ENCODE results near the gene RNASEH2B.

Gene RNASEH2B

GRCh38 chr13:50942630-50943311, 33.2 kb downstream of the RNASEH2B start:
- DNase-seq, result no peak

- DNase-seq, result no peak
These were observed 36.1 kb downstream of the RNASEH2B start for GRCh38 chr13:50945669-50946068.

- no peak for DNase-seq
These were observed 39.0 kb downstream of the RNASEH2B start for GRCh38 chr13:50948601-50949000.

GRCh38 chr13:50950849-50951248, 41.3 kb downstream of the RNASEH2B start:
- no peak for DNase-seq

- DNase-seq, result no peak
These were observed 41.8 kb downstream of the RNASEH2B start for GRCh38 chr13:50951366-50951765.

GRCh38 chr13:50955241-50955640, 45.6 kb downstream of the RNASEH2B start:
- no peak for DNase-seq

- DNase-seq, result no peak
These were observed 46.2 kb downstream of the RNASEH2B start for GRCh38 chr13:50955798-50956197.

GRCh38 chr13:50957620-50958019, 48.0 kb downstream of the RNASEH2B start:
- DNase-seq, result no peak

- DNase-seq, result no peak
These were observed 60.1 kb downstream of the RNASEH2B start for GRCh38 chr13:50969691-50970090.

- no peak for DNase-seq
These were observed 61.4 kb downstream of the RNASEH2B start for GRCh38 chr13:50970956-50971355.

GRCh38 chr13:50974268-50974667, 64.7 kb downstream of the RNASEH2B start:
- no peak for DNase-seq

GRCh38 chr13:50979187-50979586, 69.6 kb downstream of the RNASEH2B start:
- DNase-seq, result no peak

GRCh38 chr13:50981686-50982085, 72.1 kb downstream of the RNASEH2B start:
- no peak for DNase-seq

- DNase-seq, result no peak
These were observed 79.9 kb downstream of the RNASEH2B start for GRCh38 chr13:50989476-50989875.

GRCh38 chr13:50990065-50990817, 80.7 kb downstream of the RNASEH2B start:
- no peak for DNase-seq

GRCh38 chr13:50990818-50991506, 81.4 kb downstream of the RNASEH2B start:
- peak; percentile 70 for DNase-seq

GRCh38 chr13:50991579-50992521, 82.3 kb downstream of the RNASEH2B start:
- DNase-seq, result peak; percentile 44

GRCh38 chr13:50993371-50993770, 83.8 kb downstream of the RNASEH2B start:
- no peak for DNase-seq

GRCh38 chr13:50993934-50994333, 84.3 kb downstream of the RNASEH2B start:
- DNase-seq, result no peak

GRCh38 chr13:50994651-50995050, 85.1 kb downstream of the RNASEH2B start:
- DNase-seq, result no peak

- no peak for DNase-seq
These were observed 86.3 kb downstream of the RNASEH2B start for GRCh38 chr13:50995854-50996253.

- DNase-seq, result no peak
These were observed 88.7 kb downstream of the RNASEH2B start for GRCh38 chr13:50998326-50998725.

- DNase-seq, result no peak
These were observed 90.0 kb downstream of the RNASEH2B start for GRCh38 chr13:50999641-51000040.

All from right hindlimb (tissue), 1 donor.